Measurements from ENCODE around the gene DECR2.

DNA sequence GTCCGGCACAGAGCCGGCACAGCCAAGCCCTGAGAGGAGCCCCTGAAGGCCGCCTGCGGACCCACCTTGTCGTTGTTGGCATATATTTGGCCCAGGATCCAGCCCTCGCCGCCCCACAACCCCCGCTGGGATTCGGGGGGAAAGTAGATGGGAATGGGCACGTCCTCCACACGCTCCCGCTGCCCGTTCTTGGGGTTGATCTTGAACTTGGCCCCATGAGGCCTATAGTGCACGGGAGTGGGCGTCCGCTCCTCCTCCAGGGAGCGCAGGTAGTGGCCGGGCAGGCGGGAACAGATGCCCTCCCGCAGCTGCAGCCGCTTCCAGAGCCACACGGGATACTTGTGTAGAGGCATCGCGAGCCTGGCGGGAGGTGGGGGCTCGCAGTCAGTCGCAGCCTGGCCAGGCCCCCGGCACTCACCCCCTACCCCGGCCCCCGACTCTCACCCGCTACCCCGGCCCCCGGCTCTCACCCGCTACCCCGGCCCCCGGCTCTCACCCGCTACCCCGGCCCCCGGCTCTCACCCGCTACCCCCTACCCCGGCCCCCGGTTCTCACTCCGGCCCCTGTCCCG, 31.7 kb upstream of the DECR2 start:
- TF ChIP-seq EZH2 (IDR thresholded peaks at IDR 0.05; ENCODE audit: borderline replicate concordance, low read depth, low read length, severe bottlenecking), result no peak
- TF ChIP-seq CTCF (IDR thresholded peaks at IDR 0.05; ENCODE audit: borderline replicate concordance, extremely low read depth, low read length, poor library complexity, severe bottlenecking), result no peak
